ENCODE data around the gene XRCC1.

XRCC1 gene

DNA sequence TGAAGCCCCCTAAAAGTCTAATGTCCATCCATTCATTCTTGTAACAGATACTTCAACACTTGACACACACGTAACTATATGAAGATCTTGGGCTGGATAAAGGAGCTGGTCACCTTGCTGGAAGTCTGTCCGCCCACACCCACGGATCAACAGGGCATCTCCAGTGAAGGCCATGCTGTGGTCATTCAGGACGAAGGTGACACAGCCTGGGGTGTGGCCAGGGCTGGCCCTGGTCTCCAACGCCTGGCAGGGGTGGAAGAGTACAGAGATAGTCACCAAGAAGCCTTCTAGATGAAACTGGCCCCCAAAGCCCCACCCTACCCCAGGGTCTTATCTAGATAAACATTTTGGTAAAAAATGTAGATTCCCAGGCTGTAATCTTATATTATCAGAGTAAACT lies 64.0 kb downstream of the XRCC1 start:
- no peak for DNase-seq

DNA sequence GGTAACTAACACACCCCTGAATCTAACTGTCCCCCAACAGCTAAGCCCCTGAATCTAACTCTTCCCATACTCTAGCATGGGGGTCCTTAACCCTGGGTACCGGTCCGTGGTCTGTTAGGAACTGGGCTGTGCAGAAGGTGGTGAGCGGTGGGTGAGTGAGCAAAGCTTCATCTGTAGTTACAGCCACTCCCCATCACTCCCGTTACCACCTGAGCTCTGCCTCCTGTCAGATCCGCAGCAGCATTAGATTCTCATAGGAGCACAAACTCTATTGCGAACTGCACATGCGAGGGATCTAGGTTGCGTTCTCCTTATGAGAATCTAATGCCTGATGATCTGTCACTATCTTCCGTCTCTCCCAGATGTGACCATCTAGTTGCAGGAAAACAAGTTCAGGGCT lies 64.6 kb downstream of the XRCC1 start:
- DNase-seq, result no peak

DNA sequence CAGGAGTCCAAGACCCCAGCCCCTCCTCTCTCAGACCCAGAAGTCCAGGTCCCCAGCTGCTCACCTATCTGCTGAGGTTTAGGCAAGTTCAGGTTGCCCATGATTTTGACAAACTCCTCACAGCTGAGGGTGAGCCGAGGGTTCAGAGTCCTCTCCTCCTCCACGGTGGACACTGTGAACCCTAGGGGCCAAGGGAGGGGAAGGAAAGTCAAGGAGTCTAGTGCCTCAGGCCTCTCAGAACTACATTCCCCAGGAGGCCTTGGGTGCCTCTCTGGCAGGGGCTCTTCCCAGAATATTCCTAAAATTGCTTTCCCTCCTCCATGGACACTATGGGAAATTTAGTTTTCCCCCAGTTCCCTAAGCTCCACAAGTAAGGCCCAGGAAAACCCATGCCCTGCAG lies 67.4 kb downstream of the XRCC1 start:
- DNase-seq, result no peak

DNA sequence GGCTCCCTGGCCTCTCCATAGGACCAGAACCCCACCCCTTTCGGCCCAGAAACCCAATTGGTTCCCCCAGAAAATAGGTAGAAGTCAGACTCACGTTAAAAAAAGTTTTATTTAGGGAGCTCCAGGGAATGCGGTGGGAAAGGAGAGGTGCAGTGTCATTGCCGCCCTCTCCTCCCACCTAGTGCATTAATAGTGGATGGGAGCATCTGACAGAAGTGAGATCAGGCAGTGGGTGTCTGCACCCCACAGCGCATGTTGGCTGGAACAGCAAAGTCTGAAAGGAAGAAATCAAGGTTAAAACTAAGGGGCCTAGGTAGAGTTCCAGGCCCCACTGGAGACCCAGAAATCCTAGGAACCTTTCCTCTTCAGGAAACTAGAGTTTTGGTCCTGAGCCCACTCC lies 68.7 kb downstream of the XRCC1 start:
- DNase-seq, result no peak

DNA sequence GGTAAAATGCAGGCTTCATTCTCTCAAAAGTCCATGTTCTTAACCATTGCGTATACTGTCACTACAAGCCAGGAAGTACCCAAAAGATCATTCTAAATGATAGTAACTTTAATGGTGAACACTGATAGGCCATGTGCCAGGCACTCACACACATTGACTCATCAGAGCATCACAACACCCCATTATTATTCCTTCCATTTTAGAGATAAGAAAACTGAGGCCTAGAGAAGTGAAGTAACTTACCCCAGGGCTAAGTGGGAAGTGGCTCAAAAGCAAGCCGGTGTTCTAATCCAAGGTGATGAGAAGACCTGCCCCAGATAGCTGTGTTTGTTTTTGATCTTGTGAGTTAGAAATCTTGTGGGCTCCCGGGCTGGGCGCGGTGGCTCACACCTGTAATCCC lies 69.4 kb downstream of the XRCC1 start:
- DNase-seq, result no peak

DNA sequence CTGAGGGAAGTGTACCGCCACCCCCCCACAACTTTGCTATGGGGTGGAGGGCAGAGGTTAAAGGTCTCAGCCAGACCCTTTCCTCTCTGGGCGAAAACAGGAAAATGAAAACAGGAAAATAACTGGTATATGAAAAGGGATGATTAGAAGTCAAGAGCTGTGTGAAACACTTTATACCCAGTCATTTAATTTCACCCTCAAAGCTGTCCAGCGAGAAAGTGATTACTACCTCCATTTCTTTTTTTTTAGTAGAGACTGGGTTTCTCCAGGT lies 70.2 kb downstream of the XRCC1 start:
- DNase-seq, result no peak

DNA sequence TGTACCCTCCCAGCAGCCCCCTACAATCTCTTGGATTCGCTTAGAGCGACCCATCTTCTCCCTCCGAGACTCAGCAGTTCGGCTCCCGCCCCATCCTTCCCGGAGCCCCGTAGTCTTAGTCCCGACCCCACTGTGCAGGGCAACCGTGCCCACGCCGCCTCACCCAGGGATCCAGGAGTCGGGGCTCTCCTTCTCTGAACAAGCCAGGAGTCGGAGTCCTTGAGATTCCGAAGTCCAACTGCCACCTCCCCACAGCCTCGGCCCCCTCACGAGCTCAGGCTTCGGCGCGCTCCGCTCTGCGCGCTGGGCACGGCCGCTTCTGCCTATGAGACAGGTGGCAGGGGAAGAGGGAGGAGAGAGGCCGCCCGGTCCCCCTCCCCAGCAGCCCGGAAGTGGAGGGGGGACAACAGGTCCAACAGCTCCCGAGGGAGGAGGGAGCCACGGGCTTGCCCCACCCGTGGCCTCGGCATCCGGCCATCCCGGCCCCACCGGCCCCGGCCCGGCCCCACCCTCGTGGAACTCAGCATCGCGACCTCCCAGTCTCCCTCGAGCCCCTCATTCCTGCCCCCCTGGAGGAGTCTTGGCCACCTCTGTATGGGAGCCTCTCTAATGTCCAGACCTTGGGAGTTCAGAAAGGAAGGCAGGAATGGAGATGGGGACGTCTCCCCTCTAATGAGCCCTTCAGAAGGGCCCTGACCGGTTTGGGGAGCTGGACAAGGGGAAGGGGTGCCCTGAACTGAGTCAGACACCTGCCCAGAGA lies 70.7 kb downstream of the XRCC1 start, which contains the start of gene PHLDB3:
PHLDB3 (minus strand) TSS at position 321 of the 760 bp plus-strand sequence. CDS start 628 bp downstream, outside the sequence.
- DNase-seq, result peak; percentile 47 to 48

DNA sequence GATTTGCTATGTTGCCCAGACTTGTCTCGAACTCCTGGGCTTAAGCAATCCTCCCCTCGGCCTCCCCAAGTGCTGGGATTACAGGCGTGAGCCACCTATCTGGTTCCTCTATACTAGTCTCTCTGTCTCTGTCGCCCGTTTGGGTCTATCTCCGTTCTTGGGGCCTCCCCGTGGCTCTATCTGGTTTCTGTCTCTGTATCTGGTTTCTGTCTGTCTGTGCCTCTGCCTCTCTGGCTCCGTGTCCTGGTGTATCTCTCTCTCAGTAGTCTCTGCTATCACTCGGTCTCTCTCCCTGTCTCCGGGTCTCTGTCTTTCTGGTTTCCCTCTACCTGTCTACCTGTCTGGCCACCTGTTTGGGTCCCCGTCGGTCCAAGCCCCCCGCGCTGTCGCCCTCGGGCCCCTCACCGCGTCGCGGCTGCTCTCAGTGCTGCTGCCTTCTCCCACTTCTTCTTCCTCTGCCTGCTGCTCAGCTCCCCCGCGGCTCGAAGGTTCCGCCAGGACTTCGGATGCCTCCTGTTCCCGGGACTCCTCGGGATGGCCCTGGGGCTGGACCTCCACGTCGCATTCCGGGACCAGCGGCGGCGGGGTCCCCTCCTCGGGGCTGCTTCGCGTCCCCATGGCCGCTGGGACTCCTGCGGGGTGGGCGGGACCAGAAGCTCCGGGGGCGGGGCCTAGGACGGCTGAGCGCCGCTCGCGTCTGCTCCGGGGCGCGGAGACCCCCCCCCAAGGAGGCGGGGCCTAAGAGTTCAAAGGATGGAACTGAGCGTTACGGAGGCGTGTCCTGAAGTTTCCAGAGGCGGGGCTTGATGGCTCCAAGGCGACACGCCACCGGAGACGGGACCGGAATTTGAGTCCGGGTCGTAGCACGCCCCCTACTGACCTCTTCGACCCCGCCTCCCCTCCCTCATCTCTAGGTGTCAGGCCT lies 71.6 kb downstream of the XRCC1 start:
- peak; percentile 100 for DNase-seq

DNA sequence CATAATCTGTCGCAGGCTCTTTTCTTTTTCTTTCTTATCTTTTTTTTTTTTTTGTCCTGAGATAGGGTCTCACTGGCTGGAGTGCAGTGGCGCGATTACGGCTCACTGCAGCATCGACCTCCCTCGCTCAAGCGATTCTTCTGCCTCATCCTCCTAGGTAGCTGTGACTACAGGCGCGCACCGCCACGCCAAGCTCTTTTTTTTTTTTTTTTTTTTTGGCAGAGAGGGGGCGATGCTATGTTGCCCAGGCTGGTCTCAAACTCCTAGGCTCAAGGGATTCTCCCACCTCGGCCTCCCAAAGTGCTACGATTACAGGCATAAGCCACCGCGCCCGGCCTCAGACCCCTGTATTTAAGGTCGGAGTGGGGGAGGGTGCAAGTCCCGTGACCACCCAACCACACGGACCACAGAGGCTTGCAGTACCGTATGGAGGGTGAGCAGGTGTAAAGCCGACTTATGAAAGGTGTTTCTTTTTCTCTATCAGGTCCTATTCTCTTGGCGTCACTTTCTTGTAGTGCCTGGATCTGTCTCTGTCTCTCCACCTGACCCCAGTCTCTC lies 72.8 kb downstream of the XRCC1 start:
- no peak for DNase-seq

DNA sequence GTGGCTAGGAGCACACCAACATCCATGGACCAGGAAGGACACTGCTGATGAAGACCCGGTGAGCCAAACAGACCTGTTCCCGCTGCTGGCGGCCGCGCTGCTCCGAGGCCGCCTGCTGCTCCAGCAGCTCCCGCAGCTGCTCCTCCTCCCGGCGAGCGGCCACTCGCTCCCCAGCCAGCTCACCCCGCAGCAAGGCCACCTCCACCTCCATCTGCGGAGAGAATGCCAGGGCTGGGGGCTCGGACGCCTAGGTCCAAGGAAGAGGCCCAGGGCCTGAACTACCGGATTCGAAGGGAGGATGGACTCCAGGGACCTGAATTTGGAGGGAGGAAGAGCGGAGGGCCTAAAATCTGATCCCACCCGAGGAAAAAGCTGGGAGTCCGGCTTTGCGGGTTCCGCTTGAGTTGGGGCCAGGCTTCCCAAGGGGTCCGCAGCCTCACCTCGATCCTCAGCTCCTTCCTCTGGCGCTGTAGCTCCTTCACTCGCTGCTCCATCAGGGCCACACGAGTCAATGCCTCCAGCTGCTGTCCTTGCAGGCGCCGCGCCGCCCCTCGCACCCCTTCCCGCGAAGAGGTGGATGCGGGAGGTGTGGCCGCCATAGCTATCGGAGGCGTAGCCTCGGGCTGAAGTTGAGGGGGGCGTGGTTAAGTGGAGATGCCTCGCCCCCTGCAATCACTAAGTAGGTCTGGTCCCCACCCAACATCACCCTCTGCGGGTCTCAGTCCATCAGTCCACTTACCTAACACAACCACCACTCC lies 73.5 kb downstream of the XRCC1 start:
- no peak for DNase-seq

DNA sequence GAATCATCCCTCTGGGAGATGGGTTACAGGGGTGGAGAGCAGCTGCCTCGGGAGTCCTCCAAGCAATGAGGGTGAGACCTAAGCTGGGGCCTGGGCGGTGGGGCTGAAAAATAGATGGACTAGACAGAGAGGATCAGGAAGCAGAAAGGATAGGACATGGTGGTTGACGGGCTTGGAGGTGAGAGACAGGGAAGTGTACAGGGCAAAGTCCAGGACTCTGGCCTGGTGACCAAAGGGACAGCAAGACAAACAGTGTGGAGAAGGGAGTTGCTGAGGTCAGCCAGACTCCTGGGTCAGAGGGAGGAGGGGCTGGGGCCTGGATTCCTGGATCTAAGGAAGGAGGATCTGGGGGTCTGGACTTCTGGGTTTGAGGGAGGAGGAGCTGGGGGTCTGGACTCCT lies 76.3 kb downstream of the XRCC1 start:
- DNase-seq, result no peak

DNA sequence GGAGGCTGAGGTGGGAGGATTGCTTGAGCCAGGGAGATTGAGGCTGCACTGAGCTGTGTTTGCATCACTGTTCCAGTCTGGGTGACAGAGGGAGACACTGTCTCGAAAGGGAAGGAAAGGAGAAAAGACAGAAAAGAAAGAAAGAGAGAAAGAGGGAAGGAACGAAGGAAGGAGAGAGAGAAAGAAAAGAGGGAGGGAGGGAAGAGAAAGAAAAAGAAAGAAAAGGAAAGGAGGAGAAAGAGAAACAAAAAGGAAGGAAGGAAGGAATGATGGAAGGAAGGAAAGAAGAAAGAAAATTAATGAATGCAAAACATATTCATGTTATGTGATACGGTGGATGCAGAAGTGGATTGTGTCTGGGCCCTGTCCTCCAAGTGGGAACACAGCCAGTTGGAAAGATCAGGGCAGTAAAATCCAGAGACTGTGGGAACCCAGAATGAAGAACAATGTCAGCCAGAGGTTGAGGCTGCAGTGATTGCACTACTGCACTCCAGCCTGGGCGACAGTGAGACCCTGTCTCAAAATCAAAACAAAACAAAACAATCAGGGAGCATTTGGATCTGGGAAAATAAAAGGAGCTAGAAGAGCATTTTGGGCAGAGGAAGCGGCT lies 77.0 kb downstream of the XRCC1 start:
- DNase-seq, result no peak

DNA sequence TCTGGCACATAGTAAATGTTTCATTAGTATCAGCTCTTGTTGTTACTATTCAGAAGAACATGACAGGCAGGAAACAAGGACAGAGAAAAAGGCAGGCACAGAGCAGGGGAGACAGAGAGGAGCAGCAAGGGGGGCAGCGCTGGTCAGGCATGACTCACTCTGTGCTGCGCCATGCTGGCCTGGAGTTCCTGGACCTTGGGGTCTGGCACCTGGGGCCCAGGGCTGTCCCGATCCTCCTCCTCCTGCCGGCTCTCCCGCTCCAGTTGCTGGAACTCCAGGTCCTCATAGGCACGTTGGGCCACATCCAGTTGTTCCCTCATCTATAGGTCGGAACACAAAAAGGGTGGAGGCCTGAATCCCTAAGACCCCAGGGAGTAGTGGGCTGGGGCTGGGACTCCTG lies 78.4 kb downstream of the XRCC1 start:
- no peak for DNase-seq

DNA sequence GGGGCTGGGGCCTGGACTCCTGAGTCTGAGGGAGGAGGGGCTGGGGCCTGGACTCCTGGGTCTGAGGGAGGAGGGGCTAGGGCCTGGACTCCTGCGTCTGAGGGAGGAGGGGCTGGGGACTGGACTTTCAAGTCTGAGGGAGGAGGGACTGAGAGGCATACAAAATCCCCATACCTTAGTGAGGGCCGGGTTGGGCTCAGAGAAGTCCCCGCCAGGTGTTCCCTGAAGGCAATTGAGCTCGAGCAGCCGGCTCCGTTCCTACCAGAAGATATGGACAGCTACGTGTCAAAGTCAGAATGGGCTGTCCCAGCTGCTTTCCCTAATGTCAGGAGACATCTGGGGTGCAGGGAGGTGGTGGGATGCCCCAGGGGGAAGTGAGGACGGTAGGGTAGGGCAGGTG lies 80.2 kb downstream of the XRCC1 start:
- no peak for DNase-seq

Measured in activated CD4-positive, alpha-beta T cell treated with anti-CD3 and anti-CD28 coated beads, Interleukin-2, amount 50 U/mL, for 4 hours (primary cell).